GM21360 (cell line): Measurements from ENCODE around the gene TNNT2.

Experiments
- ATAC-seq: cut with Tn5 transposase; IDR thresholded peaks from one replicate; pipeline ENCODE4 v1.9.1; 2021; ENCODE audit warnings: mild to moderate bottlenecking, moderate library complexity; ENCODE audit not compliant: unreplicated experiment

TNNT2 gene

GRCh38 chr1:201357636-201358348, 19.7 kb downstream of the TNNT2 start:
- ATAC-seq: no peak

- no peak for ATAC-seq
These were observed 20.3 kb downstream of the TNNT2 start for GRCh38 chr1:201357211-201357610.

DNA sequence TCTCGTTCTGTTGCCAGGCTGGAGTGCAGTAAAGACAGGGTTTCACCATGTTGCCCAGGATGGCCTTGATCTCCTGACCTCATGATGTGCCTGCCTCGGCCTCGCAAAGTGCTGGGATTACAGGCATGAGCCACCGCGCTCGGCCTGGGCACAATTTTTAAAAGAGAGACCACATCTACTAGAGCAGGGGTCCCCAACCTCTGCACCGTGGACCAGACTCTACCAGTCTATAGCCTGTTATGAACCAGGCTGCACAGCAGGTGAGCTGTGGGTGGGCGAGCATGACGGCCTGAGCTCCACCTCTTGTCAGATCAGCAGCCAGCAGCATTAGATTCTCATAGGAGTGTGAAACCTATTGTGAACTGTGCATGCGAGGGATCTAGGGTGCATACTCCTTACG, 20.8 kb downstream of the TNNT2 start:
- no peak for ATAC-seq

DNA sequence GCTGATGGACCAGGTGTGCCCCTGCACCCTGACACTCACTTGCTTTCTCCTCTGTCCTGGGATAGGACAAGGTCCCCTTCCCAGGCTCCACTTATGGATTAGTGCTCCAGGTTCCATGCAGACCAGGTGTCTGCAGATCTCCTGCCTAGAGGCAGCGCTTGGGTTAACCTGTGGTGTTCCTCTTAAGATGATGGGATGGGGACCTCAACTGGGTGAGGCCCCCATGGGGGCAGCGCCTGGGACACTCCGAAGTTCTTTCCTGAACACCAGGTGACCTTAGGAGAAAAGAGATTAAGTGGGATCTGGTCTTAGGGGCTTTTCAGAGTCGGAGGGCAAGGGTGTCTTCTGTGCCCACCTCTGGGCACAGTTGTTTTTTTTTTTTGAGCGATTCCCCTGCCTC, 21.2 kb downstream of the TNNT2 start:
- no peak for ATAC-seq

DNA sequence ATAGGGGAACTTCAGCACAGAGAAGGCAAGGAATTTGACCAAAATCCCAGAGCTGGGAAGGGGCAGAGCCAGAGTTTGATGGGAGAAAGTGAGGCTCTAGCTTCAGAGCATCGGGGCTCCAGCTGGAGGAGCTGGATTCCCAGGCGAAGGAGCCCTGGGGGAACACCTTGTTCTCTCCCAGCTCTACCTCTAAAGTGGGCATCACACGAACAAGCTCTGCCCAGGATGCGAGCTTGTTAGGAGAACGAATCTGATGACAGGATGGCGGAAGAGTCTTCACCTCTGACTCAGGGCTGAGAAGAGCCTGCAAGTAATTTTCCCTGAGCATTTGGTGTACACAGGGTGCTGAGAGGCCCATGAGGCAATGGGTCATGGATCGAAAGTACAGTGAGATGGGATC, 22.0 kb downstream of the TNNT2 start:
- ATAC-seq: no peak

- no peak for ATAC-seq
These were observed 22.6 kb downstream of the TNNT2 start for GRCh38 chr1:201354901-201355295.

DNA sequence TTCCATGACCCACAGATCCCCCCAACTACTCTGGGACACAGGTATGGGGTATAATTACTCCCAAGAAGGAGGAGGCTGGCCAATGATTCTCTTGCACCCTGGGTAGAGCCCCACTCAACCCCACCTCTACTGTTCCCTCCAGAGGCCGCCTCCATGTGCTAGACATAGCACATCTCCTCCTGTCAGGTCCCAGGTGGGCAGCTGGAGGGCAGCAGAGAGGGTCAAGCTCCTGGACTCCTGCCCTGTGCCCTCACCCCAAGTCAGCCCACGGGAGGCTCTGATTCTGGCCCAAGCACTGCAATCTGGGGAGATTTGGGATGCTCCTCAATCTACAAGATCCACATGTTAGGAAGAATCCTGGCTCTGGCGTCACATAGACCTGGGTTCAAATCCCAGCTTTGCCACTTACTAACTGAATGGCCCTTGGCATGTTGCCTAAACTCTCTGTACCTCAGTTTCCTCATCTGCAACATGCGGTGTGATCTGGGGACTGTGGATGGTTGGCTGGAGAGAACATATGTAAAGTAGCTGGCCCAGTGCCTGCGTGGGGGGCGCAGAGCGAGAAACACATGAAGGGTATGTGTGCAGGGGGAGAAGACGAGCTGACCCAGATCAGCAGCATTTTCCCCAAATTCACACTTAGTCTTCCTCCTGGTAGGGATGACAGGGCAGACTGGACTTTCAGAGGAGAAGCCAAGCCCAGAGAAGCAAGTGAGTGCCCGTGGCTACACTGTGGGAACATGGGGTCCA, 23.2 kb downstream of the TNNT2 start:
- ATAC-seq: no peak

DNA sequence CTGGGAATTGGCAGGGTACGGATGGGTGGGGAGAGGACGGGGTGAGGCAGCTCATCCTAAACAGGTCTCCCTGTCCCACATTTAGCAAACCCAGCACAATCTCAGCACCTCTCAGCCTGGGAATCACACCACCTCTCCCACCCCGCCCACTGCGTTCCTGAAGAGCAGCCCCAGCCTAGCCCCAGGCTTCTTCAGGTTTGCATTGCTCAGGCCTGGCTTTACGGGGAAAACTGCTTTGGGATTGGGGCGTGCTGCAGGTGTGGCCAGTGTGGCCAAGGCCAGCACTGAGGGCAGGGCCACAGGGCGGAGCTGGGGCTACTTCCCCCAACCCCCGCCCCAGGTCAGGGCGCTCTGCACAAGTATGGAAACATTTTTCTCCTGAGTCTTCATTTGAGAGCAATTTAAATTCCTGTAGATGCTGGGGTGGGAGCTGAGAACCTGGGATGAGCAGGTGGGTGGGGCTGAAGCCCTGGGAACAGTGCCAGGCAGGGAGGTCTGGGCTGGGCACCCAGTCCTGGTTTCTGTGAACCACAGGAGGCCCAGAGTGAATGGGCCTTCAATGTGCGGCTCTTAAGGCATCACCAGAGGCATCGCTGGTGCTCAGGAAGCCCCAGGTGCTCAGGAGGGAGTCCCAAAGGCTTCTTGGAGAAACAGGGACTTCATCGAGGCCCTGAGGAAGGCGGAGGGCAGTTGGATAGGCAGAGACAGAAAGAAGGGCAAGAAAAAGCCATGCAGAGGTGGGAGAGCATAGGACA, 24.1 kb downstream of the TNNT2 start:
- no peak for ATAC-seq

DNA sequence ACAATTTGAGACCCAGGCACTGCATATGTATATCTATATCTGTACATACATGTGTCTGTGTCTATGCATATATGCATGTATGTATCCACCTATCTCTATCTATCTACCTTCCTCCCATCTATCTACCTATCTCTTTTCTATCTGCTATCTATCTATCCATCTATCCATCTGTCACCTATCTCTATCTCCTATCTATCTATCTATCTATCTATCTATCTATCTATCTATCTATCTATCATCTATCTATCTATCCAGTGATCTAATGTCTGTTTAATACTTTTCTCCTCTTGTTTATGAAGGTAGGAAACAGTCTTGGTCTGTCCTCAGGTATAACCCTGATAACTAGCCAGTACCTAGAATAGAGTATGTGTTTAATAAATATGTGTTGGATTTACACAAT, 25.9 kb downstream of the TNNT2 start:
- ATAC-seq: no peak

GRCh38 chr1:201350884-201351283, 26.6 kb downstream of the TNNT2 start:
- ATAC-seq: no peak

GRCh38 chr1:201350361-201350725, 27.1 kb downstream of the TNNT2 start:
- no peak for ATAC-seq

DNA sequence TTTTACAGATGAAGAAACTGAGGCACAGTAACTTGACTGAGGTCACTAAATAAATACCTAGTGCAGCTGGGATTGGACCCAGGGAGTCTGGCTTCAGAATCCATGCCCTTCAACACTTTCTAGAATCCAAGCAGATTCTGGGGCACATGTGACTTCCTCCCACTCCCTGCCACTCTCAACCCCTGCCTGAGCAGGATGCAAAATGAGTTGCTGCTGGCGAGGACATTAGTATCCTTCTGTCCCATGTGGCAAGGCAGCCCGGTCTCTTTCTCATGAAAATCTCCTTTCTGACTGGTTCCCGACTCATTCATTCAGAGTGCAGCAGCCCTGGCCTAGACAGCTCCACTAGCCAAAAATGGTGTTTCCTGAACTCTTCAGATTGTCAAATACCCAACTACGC, 28.4 kb downstream of the TNNT2 start:
- no peak for ATAC-seq

DNA sequence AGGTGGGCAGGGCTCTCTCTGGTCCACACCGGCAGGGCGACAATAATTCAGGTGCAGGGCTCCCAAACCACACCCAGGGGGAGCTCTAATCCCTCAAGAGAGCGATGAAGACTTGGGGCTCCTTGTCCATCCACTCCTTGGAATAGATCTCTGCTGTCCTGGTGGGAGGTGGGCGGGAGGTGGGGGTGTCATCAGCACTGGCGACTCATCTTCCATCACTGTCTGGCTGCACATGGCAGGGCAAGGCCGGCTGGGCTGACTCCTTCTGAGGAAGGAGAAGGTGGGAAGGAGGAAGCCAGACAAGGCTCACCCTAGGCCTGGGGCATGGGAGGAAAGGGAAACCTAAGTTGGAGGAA, 29.3 kb downstream of the TNNT2 start:
- no peak for ATAC-seq

DNA sequence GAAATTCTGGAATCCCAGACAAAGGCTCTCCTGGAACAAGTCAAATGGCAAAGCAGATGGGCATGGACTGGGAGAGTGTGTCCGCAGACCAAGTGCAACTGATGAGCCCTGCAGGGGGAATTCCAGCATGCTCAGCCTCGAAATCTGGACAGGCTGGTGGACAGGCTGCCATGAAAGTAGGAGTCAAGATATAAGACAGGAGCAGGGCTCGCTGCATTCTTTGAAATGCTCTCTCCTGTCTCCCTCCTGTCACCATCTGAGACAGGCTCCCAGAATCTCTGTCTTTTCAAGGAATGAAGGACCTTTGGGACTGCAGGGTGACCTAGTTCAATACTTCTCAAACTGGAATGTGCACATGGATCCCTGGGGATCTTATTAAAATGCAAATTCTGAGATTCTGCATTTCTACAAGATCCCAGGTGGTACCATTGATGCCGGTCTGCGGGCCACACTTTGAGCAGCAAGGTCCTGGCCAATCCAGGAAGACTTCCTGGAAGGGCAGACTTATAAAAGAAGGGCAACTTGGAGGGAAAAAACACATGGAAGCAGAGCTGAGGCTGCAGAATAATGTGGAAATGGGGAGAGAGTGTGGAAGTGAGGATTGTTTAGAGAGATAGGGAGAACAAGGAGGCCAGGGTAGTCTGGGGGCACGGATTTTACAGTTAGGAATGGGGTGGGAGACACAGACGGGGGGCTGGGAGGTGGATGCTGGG, 29.8 kb downstream of the TNNT2 start:
- ATAC-seq: no peak

- no peak for ATAC-seq
These were observed 30.5 kb downstream of the TNNT2 start for GRCh38 chr1:201346987-201347386.

DNA sequence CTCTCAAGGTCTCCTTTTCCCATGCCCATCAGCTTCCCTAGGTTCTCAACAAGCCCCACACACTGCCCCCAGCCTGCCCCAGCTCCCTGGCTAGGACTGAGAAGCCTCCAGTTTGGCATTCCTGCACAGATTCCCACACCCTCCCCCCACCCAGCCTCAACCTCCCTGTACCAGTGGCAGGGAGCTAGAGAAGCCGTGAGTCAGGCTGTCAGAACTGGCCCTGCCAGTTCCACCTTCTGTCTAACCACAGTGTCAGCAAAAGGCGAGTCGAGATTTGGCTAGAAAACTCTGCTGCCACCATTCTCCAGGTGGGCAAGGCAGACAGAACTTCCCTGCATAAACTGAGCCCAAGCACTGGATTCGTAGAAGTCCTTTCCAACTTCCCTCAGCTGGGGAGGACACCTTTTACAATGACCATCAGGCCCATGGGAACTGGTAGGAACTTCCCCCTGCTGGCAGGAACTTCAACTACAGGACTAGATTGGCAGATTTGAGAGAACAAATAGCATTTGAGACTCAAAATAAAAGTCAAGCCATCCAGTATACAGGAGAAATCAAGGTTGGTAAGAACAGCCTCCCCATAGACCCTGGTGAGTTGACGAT, 31.0 kb downstream of the TNNT2 start:
- no peak for ATAC-seq

GRCh38 chr1:201345081-201345355, 32.5 kb downstream of the TNNT2 start:
- ATAC-seq: no peak

- no peak for ATAC-seq
These were observed 33.0 kb downstream of the TNNT2 start for GRCh38 chr1:201344206-201345080.

- ATAC-seq: no peak
These were observed 36.1 kb downstream of the TNNT2 start for GRCh38 chr1:201341377-201341776.

DNA sequence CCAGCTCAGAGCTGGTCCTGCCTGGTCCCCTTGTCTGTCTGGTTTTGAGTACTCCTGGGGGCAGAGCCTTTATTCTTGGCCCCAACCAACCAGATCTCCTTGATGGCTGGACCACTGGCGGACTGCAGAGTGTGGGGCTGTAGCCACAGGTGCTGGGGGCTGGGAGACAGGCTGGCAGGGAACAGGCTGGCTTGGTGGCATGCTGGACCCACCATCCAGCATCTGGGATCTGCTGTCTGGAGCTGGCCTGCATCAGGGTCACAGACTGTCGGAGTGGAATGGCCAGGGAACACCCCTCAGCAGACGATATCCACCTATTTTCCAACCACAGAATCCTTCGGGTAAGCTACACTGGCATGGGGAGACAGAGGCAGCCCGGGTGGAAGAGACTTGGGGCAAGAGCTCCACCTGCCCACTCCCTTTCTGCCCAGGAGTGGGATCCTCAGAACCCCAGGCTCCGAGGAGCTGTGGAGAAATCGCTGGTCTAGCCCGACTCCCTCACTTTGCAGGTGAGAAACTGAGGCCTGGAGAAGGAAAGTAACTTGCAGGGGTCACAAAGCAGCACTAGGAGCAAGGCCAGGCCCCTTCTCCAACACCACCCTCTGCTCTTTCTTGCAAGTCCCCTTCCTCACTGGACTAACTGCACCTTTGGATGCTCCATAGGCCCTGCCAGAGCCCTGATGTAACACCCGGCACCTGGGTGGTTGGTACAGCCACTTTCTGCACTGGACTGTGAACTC, 40.6 kb downstream of the TNNT2 start:
- no peak for ATAC-seq
